OCI-LY7 (cell line): Measurements from ENCODE around the gene SIRPA.

Source experiments
- EZH2phosphoT487 ChIP-seq: fragments of 200-600 bp; sonication (generic); IDR thresholded peaks from 2 replicates; pipeline ENCODE4 v1.6.1; 2018; ENCODE audit warnings: low read depth, borderline replicate concordance, mild to moderate bottlenecking, mixed run types, antibody characterized with exemption, low read length, moderate library complexity, mixed read lengths
- TF ChIP-seq, protein P1 (sequence below): fragments of 200-600 bp; sonication (generic); conservative IDR thresholded peaks from 2 replicates; pipeline ENCODE4 v1.5.1; 2014; ENCODE audit warnings: mild to moderate bottlenecking, antibody characterized with exemption, low read length, moderate library complexity, mixed read lengths

GRCh38 chr20:1847780-1848179 is 47.4 kb upstream of the SIRPA start:
- TF ChIP-seq, protein P1, sequence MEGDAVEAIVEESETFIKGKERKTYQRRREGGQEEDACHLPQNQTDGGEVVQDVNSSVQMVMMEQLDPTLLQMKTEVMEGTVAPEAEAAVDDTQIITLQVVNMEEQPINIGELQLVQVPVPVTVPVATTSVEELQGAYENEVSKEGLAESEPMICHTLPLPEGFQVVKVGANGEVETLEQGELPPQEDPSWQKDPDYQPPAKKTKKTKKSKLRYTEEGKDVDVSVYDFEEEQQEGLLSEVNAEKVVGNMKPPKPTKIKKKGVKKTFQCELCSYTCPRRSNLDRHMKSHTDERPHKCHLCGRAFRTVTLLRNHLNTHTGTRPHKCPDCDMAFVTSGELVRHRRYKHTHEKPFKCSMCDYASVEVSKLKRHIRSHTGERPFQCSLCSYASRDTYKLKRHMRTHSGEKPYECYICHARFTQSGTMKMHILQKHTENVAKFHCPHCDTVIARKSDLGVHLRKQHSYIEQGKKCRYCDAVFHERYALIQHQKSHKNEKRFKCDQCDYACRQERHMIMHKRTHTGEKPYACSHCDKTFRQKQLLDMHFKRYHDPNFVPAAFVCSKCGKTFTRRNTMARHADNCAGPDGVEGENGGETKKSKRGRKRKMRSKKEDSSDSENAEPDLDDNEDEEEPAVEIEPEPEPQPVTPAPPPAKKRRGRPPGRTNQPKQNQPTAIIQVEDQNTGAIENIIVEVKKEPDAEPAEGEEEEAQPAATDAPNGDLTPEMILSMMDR, result no peak
- no peak for TF ChIP-seq EZH2phosphoT487
